NCI-H1105 treated with DMSO at 0.1 percent for 48 hours (cell line): ENCODE results near the gene MAPK4.
"Not testable (repeated sequence)": the region's sequence is repeated elsewhere in the genome, so short reads cannot be mapped to it uniquely, and the experiment has no call there.

Experiments used
- DNase-seq: peaks from one replicate; lab custom pipeline; 2025; lab: John Stamatoyannopoulos, UW

Gene MAPK4

DNA sequence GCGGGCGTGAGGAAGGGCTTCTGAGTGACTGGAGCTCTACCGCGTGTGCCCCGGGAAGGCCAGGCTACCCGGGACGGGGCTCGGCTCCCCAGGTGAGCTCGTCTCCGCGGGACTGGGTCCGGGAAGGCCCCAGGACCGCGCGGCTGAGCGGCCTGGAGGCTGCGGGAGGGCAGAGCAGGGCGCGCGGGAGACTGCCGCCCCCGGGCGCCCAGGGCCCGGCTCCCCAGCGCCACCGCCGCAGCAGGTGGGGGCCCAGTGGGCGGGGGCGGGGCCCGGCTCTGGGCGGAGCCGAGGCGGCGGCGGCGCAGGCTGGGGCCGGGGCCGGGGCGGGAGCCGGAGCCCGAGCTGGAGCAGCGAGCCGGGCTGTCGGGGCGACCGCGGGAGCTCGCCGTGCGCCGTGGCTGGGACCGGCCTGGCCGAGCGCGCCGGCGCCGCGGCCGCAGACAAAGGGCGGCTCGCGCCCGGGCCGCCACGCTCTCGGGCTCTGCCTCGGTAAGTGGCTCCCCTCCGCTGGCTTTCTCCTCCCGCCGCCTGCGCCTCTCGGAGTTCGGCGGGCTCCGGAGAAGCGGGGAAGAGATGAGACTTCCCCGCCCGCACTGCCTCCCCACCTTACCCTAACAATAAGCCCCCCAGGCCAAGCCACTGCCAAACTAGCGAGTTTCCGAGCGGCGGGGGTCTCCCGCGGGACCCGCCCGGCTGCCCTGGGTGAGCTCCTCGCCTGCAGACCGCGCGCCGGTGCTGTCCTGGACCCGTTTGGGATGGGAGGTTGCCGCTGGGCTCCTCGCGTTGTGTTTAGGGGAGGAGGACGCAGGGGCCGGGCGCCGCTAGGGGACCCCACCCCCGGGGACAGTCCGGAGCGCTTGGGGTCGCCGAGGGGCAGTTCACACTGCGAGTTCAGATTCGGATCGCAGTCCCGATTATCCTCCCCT, at the start of gene MAPK4:
Gene MAPK4 (plus strand): TSS at position 336 of the 929 bp plus-strand sequence. CDS start 103,872 bp downstream, outside the sequence.
- DNase-seq, result peak; percentile 57

GRCh38 chr18:50517277-50517676, 42.6 kb upstream of the MAPK4 start:
- DNase-seq, result not testable (repeated sequence)

GRCh38 chr18:50518787-50519546, 40.9 kb upstream of the MAPK4 start:
- no peak for DNase-seq

- no peak for DNase-seq
These were observed 36.7 kb upstream of the MAPK4 start for GRCh38 chr18:50523165-50523564.

DNA sequence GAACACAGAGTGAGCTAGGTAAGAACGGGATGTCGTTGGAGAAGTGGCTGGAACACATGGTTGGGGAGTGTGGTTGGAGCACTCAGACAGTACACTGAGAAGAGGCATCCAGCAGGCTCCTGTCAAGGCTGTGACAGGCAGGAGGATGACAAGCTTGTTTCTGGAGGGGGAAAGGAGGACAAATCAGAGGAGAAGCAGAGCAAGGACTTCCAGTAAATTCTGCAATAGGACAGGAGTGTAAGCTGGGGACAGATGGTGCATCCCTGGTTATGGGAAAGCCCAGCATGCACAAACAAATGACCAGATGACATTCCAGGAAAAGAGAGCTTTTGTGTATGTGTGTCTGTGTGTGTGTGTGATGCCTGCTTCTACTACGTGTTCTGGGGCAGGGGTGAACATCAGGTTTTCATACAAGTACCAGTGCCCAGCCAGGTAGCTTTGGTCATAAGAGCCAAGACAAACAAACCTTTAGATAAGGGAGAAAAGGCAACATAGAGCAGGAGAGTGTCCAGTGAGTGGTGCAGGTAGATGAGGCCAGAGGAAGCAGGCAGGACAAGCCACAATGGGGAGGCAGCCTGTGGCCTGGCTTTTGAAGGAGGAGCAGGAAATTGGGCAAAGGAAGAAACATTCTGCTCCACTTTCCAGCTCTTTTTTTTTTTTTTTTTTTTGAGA, 32.1 kb upstream of the MAPK4 start:
- no peak for DNase-seq

DNA sequence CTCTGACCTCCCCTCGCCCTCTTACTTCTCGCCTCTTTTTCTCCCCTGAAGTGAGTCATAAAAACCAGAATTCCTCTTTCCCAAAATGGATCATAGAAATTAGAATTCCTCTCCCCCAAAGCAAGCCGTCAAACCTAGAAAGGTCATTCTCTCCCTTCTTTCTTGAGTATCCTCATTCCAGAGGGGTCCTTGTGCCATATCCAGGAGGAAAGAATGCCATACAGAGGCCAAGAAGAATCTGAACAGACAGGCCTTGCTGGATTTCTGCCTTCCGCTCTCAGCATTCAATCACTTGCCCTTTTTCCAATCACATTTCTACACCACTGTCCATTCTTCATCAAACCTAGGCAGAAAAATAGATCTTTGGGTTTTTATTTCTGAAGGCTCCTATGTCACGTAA, 31.1 kb upstream of the MAPK4 start:
- DNase-seq, result no peak

- DNase-seq, result not testable (repeated sequence)
These were observed 26.1 kb upstream of the MAPK4 start for GRCh38 chr18:50533822-50534221.

- not testable (repeated sequence) for DNase-seq
These were observed 15.4 kb upstream of the MAPK4 start for GRCh38 chr18:50544476-50544875.

- DNase-seq, result no peak
These were observed 14.0 kb upstream of the MAPK4 start for GRCh38 chr18:50545936-50546335.

DNA sequence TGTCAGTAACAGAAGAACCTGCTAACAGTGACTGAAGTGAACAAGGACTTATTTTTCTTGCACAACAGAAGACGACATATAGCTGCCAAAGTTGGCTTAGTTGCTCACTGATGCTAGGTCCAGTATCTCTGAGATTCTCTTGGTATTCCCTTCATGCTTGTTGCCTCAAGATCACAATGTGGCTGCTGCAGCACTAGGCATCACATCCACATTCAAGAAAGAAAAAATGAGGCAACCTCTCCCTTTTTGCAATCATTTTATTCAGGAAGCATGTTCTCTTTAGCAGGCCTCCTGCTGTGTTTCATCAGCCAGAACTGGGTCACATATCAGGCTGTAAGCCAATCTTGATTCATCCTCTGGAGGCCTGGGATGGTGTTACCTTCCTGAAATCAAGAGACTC, 11.7 kb upstream of the MAPK4 start:
- no peak for DNase-seq

DNA sequence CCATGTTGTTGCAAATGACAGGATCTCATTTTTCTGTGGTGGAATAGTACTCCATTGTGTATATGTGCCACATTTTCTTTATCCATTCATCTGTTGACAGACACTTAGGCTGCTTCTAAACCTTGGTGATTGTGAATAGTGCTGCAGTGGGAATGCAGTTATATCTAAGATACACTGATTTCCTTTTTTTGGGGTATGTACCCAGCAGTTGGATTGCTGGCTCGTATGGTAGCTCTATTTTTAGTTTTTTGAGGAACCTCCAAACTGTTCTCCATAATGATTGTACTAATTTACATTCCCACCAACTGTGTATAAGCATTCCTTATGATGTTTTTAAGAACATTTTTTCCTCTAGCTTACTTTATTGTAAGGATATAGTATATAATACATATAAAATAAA, 8.2 kb upstream of the MAPK4 start:
- DNase-seq, result not testable (repeated sequence)

GRCh38 chr18:50558157-50558556, 1.7 kb upstream of the MAPK4 start:
- peak; percentile 68 for DNase-seq

GRCh38 chr18:50558948-50559751, 737 bp upstream of the MAPK4 start:
- DNase-seq, result peak; percentile 14

DNA sequence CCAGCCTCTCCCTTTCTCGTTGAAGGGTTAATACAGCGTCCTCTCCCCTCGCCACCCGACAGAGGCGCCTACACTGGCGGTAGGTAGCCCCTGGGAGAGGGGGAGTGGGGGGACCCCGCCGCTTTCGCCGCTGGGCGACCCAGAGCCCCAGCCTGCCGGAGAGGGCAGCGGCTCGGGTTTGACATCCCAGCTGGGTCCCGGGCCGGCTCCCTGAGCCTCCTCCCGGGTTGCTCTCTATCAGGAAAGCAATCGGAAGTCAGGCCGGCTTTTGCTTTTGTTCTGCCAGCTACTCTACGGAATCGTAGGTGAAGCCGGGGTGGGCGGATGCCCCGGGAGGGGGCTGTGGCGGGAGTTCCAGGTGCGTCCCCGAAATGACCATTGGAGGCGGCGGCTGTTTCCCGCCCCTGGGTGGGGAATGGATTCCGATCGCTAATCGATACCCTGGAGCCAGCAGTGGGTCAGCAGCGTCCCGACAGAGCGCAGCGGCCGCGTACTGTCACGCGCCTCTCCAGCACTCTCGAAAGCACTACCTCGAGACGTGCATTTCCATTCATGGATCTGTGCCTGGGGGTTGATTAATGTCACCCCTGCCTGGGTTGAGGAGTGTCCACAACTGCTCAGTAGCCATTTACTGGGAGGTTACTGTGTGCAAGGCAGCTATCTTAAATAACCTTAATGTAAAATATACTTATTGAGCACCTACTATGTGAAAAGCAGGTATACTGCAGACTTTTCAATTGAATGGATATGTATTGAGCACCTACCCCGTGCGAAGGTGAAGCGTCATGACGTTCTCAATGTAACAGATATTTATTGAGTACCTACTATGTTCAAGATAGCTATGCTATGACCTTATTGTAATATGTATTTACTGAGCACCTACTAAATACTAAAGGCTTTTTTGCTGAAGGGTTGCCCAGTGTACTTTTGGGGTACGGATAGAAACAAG, 1.1 kb downstream of the MAPK4 start:
- DNase-seq, result peak; percentile 35

GRCh38 chr18:50562258-50562657, 2.4 kb downstream of the MAPK4 start:
- not testable (repeated sequence) for DNase-seq

DNA sequence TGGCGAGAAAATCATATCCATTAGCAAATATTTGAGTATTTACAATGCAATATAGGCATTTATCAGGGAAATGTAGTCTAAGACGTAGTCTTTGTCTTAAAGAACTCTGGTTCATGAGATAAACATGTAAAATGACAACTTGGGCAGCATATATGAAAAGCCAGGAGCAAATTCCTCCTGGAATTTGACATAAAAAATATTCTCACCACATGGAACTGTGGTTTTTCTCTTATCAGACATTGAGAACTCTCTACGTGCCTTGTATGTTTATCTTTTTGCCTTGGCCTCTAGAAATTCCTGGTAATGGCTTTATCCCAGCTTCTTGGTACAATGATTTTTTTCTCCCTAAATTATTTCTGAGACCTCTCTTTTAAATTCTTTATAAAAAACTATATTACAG, 2.8 kb downstream of the MAPK4 start:
- DNase-seq, result no peak

DNA sequence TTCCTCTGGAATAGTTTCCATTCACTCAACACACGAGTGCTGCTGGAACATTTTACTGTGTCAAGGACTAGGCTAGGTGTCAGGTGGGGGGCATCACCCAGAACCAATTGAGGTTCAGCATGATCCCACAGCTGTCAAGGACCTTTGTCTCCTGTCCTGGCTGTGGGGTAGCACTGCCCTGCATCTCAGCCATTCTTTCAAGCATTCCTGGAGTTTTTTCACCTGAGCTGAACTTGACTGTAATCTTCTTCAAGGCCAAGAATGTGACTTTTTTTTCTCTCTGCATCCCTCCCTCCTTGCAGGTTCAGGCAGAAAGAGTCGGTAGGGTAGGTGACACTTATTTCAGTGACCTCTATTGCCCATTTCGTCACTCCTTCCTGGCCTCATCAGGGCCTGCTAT, 3.5 kb downstream of the MAPK4 start:
- DNase-seq, result no peak

DNA sequence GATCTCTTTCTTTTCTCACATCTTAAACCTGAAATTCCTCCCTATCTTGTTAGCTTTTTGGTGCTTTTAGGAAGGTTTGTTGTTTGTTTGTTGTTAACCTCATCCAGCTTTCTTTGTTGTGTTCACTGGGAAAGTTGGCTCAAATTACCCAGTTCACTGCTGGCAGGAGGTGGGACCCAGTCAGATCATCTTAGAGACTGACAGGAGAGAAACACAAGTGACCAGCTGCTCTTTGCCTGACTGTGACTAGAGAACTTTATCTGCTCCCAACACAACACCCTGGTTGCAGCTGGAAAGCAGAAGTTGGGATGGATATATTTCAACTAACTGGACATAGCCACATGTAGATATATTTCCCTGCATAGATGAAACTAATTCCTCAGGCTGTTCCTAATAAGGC, 10.0 kb downstream of the MAPK4 start:
- no peak for DNase-seq

DNA sequence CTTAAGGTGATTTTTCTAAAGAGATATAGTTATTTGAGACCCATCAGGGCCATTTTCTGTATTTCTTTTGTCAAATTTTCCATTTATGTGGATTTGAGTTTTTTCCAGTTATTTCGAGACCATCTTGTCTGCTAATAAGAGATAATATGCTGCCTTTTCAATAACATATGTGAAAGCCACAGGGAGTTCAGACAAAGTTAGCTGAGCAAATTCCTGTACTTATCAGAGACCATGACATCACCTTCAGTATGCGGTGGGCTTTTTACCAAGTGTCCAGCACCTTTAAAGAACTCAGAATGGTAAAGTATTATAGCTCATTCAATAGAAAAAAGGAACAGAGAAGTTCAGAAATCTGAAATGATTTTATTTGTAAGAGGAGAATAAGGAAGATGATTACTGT, 11.7 kb downstream of the MAPK4 start:
- DNase-seq, result no peak

GRCh38 chr18:50573196-50573595, 13.3 kb downstream of the MAPK4 start:
- DNase-seq, result not testable (repeated sequence)
